Gastrocnemius medialis (tissue), 4 donors: ENCODE results near the gene OPCML.

Experiments
- POLR2A ChIP-seq, 2 donors: fragments of 450-650 bp; IDR thresholded peaks; one replicate each; pipeline ENCODE4 v1.6.1; 2017; ENCODE audit warnings: antibody characterized with exemption in 2 of 2, mild to moderate bottlenecking in 2 of 2, moderate library complexity in 2 of 2
- TF ChIP-seq, protein P1 (sequence below), 5 experiments: fragments of 450-650 bp in 3 of 5; fragments of 200-600 bp in 2 of 5; sonication (generic) in 2 of 5; IDR thresholded peaks in 4 of 5; conservative IDR thresholded peaks in 1 of 5; 1 replicate in 4 of 5; 2 replicates in 1 of 5; pipeline ENCODE4 v1.5.1; 2016 to 2019; ENCODE audit warnings: antibody characterized with exemption in 5 of 5, mild to moderate bottlenecking in 3 of 5, moderate library complexity in 3 of 5

GRCh38 chr11:132504501-132505041, 1027.7 kb downstream of the OPCML start:
- TF ChIP-seq, protein P1, sequence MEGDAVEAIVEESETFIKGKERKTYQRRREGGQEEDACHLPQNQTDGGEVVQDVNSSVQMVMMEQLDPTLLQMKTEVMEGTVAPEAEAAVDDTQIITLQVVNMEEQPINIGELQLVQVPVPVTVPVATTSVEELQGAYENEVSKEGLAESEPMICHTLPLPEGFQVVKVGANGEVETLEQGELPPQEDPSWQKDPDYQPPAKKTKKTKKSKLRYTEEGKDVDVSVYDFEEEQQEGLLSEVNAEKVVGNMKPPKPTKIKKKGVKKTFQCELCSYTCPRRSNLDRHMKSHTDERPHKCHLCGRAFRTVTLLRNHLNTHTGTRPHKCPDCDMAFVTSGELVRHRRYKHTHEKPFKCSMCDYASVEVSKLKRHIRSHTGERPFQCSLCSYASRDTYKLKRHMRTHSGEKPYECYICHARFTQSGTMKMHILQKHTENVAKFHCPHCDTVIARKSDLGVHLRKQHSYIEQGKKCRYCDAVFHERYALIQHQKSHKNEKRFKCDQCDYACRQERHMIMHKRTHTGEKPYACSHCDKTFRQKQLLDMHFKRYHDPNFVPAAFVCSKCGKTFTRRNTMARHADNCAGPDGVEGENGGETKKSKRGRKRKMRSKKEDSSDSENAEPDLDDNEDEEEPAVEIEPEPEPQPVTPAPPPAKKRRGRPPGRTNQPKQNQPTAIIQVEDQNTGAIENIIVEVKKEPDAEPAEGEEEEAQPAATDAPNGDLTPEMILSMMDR (IDR thresholded peaks at IDR 0.05 in 4 of 5, conservative IDR thresholded peaks at IDR 0.05 in 1 of 5) = no peak
- TF ChIP-seq POLR2A (IDR thresholded peaks at IDR 0.05) = no peak
